ENCODE measurements around the gene PPP4R1. TPM values are rescaled to one million over a fixed set of nuclear protein-coding genes. Genes with fewer than 3 reads are reported as not detected.

PPP4R1 gene
- 52.8 and 56.0 TPM in 2 replicates for total RNA-seq

GRCh38 chr18:9614401-9615279, at the start of gene PPP4R1:
TSS of gene PPP4R1 (minus strand) at chr18:9614559. CDS start at chr18:9614484, 75 bp downstream.
- intact Hi-C loops (cut with micrococcal nuclease): loop anchor here (1.0 to 10.0 kb wide), 9 partner anchors 58 to 913 kb away; partner anchors contain the start of genes MTCL1, NAPG, RAB31 and RALBP1
- H3K9me3 Mint-ChIP-seq: no peaks in the 10 kb centered on the region
- DNase-seq: peak; percentile 90
- H3K27ac Mint-ChIP-seq: peak within 1 kb of the TSS; percentile 89
- peak within 1 kb of the TSS; percentile 94 for H3K4me3 Mint-ChIP-seq
- peaks cover 14% of the 10 kb centered on the region for H3K36me3 Mint-ChIP-seq (ENCODE audit: low read depth)
- peaks cover 1% of the 10 kb centered on the region for H3K27me3 Mint-ChIP-seq
- peaks cover 38% of the 10 kb centered on the region for H3K4me1 Mint-ChIP-seq

- H3K27me3 Mint-ChIP-seq: peaks cover 8% of the 10 kb centered on the region
- no peak for DNase-seq
- no peaks in the 10 kb centered on the region for H3K9me3 Mint-ChIP-seq
- H3K4me3 Mint-ChIP-seq: no peak overlapping the region
- H3K4me1 Mint-ChIP-seq: no peaks in the 10 kb centered on the region
- no peaks in the 10 kb centered on the region for H3K36me3 Mint-ChIP-seq (ENCODE audit: low read depth)
- H3K27ac Mint-ChIP-seq: no peak overlapping the region
- intact Hi-C loops (cut with micrococcal nuclease): no loop called here
Observed at GRCh38 chr18:9663377-9663776, 49.0 kb upstream of the PPP4R1 start.

GRCh38 chr18:9661564-9661963, 47.2 kb upstream of the PPP4R1 start:
- no peaks in the 10 kb centered on the region for H3K4me1 Mint-ChIP-seq
- H3K27ac Mint-ChIP-seq: no peak overlapping the region
- H3K4me3 Mint-ChIP-seq: no peak overlapping the region
- no peak for DNase-seq
- H3K27me3 Mint-ChIP-seq: peaks cover 6% of the 10 kb centered on the region
- intact Hi-C loops (cut with micrococcal nuclease): no loop called here
- H3K36me3 Mint-ChIP-seq (ENCODE audit: low read depth): no peaks in the 10 kb centered on the region
- no peaks in the 10 kb centered on the region for H3K9me3 Mint-ChIP-seq

GRCh38 chr18:9659499-9660375, 45.4 kb upstream of the PPP4R1 start:
- Mint-ChIP-seq H3K27ac (no peak overlapping the region), H3K4me3 (no peak overlapping the region), H3K4me1 (no peaks in the 10 kb centered on the region), H3K27me3 (peaks cover 2% of the 10 kb centered on the region), H3K36me3 (ENCODE audit: low read depth) (no peaks in the 10 kb centered on the region), H3K9me3 (no peaks in the 10 kb centered on the region)
- no peak for DNase-seq
- intact Hi-C loops (cut with micrococcal nuclease): no loop called here

GRCh38 chr18:9658087-9658641, 43.8 kb upstream of the PPP4R1 start:
- intact Hi-C loops (cut with micrococcal nuclease): no loop called here
- no peaks in the 10 kb centered on the region for H3K36me3 Mint-ChIP-seq (ENCODE audit: low read depth)
- no peak for DNase-seq
- no peak overlapping the region for H3K27ac Mint-ChIP-seq
- no peak overlapping the region for H3K4me3 Mint-ChIP-seq
- H3K27me3 Mint-ChIP-seq: no peaks in the 10 kb centered on the region
- H3K9me3 Mint-ChIP-seq: no peaks in the 10 kb centered on the region
- no peaks in the 10 kb centered on the region for H3K4me1 Mint-ChIP-seq

GRCh38 chr18:9655232-9655767, 40.9 kb upstream of the PPP4R1 start:
- Mint-ChIP-seq H3K36me3 (ENCODE audit: low read depth) (no peaks in the 10 kb centered on the region), H3K4me1 (no peaks in the 10 kb centered on the region), H3K9me3 (no peaks in the 10 kb centered on the region), H3K27ac (no peak overlapping the region), H3K27me3 (no peaks in the 10 kb centered on the region), H3K4me3 (no peak overlapping the region)
- intact Hi-C loops (cut with micrococcal nuclease): no loop called here
- no peak for DNase-seq

- H3K27me3 Mint-ChIP-seq: peaks cover 3% of the 10 kb centered on the region
- intact Hi-C loops (cut with micrococcal nuclease): no loop called here
- no peaks in the 10 kb centered on the region for H3K4me1 Mint-ChIP-seq
- H3K36me3 Mint-ChIP-seq (ENCODE audit: low read depth): no peaks in the 10 kb centered on the region
- no peak for DNase-seq
- H3K27ac Mint-ChIP-seq: no peak overlapping the region
- no peaks in the 10 kb centered on the region for H3K9me3 Mint-ChIP-seq
- H3K4me3 Mint-ChIP-seq: no peak overlapping the region
Observed at GRCh38 chr18:9653390-9653789, 39.0 kb upstream of the PPP4R1 start.

GRCh38 chr18:9649164-9649540, 34.8 kb upstream of the PPP4R1 start:
- Mint-ChIP-seq H3K27ac (no peak overlapping the region), H3K4me3 (no peak overlapping the region), H3K27me3 (peaks cover 11% of the 10 kb centered on the region), H3K36me3 (ENCODE audit: low read depth) (no peaks in the 10 kb centered on the region), H3K4me1 (no peaks in the 10 kb centered on the region), H3K9me3 (no peaks in the 10 kb centered on the region)
- intact Hi-C loops (cut with micrococcal nuclease): no loop called here
- no peak for DNase-seq

- peaks cover 11% of the 10 kb centered on the region for H3K27me3 Mint-ChIP-seq
- H3K27ac Mint-ChIP-seq: no peak overlapping the region
- H3K4me3 Mint-ChIP-seq: no peak overlapping the region
- no peaks in the 10 kb centered on the region for H3K36me3 Mint-ChIP-seq (ENCODE audit: low read depth)
- intact Hi-C loops (cut with micrococcal nuclease): no loop called here
- H3K9me3 Mint-ChIP-seq: no peaks in the 10 kb centered on the region
- no peaks in the 10 kb centered on the region for H3K4me1 Mint-ChIP-seq
- no peak for DNase-seq
Observed at GRCh38 chr18:9648431-9649163, 34.2 kb upstream of the PPP4R1 start.

GRCh38 chr18:9647496-9648323, 33.4 kb upstream of the PPP4R1 start:
- Mint-ChIP-seq H3K27me3 (peaks cover 13% of the 10 kb centered on the region), H3K4me1 (no peaks in the 10 kb centered on the region), H3K36me3 (ENCODE audit: low read depth) (no peaks in the 10 kb centered on the region), H3K9me3 (no peaks in the 10 kb centered on the region), H3K27ac (no peak overlapping the region), H3K4me3 (no peak overlapping the region)
- intact Hi-C loops (cut with micrococcal nuclease): no loop called here
- no peak for DNase-seq

GRCh38 chr18:9643549-9643948, 29.2 kb upstream of the PPP4R1 start:
- Mint-ChIP-seq H3K4me3 (no peak overlapping the region), H3K27ac (no peak overlapping the region), H3K4me1 (no peaks in the 10 kb centered on the region), H3K9me3 (no peaks in the 10 kb centered on the region), H3K27me3 (peaks cover 14% of the 10 kb centered on the region), H3K36me3 (ENCODE audit: low read depth) (no peaks in the 10 kb centered on the region)
- DNase-seq: no peak
- intact Hi-C loops (cut with micrococcal nuclease): no loop called here

- intact Hi-C loops (cut with micrococcal nuclease): no loop called here
- H3K4me3 Mint-ChIP-seq: no peak overlapping the region
- H3K36me3 Mint-ChIP-seq (ENCODE audit: low read depth): no peaks in the 10 kb centered on the region
- H3K9me3 Mint-ChIP-seq: no peaks in the 10 kb centered on the region
- peaks cover 10% of the 10 kb centered on the region for H3K27me3 Mint-ChIP-seq
- no peak overlapping the region for H3K27ac Mint-ChIP-seq
- no peak for DNase-seq
- H3K4me1 Mint-ChIP-seq: no peaks in the 10 kb centered on the region
Observed at GRCh38 chr18:9642799-9643462, 28.6 kb upstream of the PPP4R1 start.
